Duodenal mucosa (tissue), 2 donors: Measurements from ENCODE around the gene HIPK3.
"Not testable (repeated sequence)": the region's sequence is repeated elsewhere in the genome, so short reads cannot be mapped to it uniquely, and the experiment has no call there.

Source experiments
- H3K27ac ChIP-seq: one replicate; pipeline ENCODE4 v1.7.0; 2013; ENCODE audit warnings: low read depth, low read length
- H3K27me3 ChIP-seq, 2 donors: one replicate each; pipeline ENCODE4 v1.7.0; 2013; ENCODE audit warnings: low read length in 2 of 2, control low read depth in 1 of 2; ENCODE audit not compliant: insufficient read depth in 2 of 2, control insufficient read depth in 1 of 2
- H3K36me3 ChIP-seq, 2 donors: one replicate each; pipeline ENCODE4 v1.7.0; 2013; ENCODE audit warnings: low read length in 2 of 2, control low read depth in 1 of 2; ENCODE audit not compliant: insufficient read depth in 2 of 2, control insufficient read depth in 1 of 2
- H3K4me1 ChIP-seq, 2 donors: one replicate each; pipeline ENCODE4 v1.7.0; 2013; ENCODE audit warnings: low read length in 2 of 2, control low read depth in 1 of 2; ENCODE audit not compliant: insufficient read depth in 2 of 2, control insufficient read depth in 1 of 2
- H3K4me3 ChIP-seq, 2 donors: one replicate each; pipeline ENCODE4 v1.7.0; 2013; ENCODE audit warnings: low read length in 2 of 2, low read depth in 1 of 2
- H3K9ac ChIP-seq, 2 donors: one replicate each; pipeline ENCODE4 v1.7.0; 2013; ENCODE audit warnings: low read length in 2 of 2, low read depth in 1 of 2
- H3K9me3 ChIP-seq, 2 donors: one replicate each; pipeline ENCODE4 v1.7.0; 2013; ENCODE audit warnings: low read length in 2 of 2, control low read depth in 1 of 2; ENCODE audit not compliant: control insufficient read depth in 1 of 2

HIPK3 gene

GRCh38 chr11:33227578-33228261, 29.5 kb upstream of the HIPK3 start:
- Histone ChIP-seq H3K9me3 (no peaks in the 10 kb centered on the region), H3K36me3 (no peaks in the 10 kb centered on the region), H3K27me3 (no peaks in the 10 kb centered on the region), H3K4me1 (no peaks in the 10 kb centered on the region), H3K4me3 (no peak overlapping the region), H3K27ac (no peak overlapping the region), H3K9ac (no peak overlapping the region)

- Histone ChIP-seq H3K27ac (no peak overlapping the region), H3K36me3 (no peaks in the 10 kb centered on the region), H3K9me3 (no peaks in the 10 kb centered on the region)
These were observed 22.6 kb upstream of the HIPK3 start for GRCh38 chr11:33234397-33235190.

DNA sequence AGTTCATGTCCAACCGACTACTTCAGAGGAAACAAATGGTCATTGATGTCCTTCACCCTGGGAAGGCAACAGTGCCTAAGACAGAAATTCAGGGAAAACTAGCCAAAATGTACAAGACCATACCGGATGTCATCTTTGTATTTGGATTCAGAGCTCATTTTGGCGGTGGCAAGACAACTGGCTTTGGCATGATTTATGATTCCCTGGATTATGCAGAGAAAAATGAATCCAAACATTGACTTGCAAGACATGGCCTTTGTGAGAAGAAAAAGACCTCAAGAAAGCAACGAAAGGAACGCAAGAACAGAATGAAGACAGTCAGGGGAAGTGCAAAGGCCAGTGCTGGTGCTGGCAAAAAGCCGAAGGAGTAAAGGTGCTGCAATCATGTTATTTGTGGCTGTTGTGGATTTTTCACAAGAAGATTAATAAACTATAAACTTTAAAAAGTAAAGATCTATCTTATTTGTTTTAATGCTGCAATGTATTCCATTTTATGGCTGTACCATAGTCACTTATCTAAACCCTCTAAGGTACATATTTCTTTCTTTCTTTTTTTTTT, 20.1 kb upstream of the HIPK3 start:
- no peaks in the 10 kb centered on the region for H3K9me3 ChIP-seq
- no peak overlapping the region for H3K4me3 ChIP-seq
- no peak overlapping the region for H3K9ac ChIP-seq
- H3K27me3 ChIP-seq = no peaks in the 10 kb centered on the region
- H3K27ac ChIP-seq = no peak overlapping the region
- no peaks in the 10 kb centered on the region for H3K36me3 ChIP-seq
- H3K4me1 ChIP-seq = no peaks in the 10 kb centered on the region

More at GRCh38 chr11:33234397-33235190, 22.6 kb upstream of the HIPK3 start:
- Histone ChIP-seq H3K4me1 (no peaks in the 10 kb centered on the region), H3K9ac (no peak overlapping the region), H3K4me3 (no peak overlapping the region), H3K27me3 (no peaks in the 10 kb centered on the region)

DNA sequence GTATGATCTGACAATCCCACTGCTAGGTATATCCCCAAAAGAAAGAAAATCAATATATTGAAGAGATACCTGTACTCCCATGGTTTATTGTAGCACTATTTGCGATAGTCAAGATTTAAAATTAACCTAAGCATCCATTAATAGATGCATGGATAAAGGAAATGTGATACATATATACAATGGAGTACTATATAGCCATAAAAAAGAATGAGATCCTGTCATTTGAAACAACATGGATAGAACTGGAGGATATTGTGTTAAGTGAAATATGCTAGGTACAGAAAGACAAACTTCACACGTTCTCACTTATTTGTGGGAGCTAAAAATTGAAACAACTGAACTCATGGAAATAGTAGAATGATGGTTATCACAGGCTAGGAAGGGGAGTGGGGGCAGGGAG, 14.6 kb upstream of the HIPK3 start:
- H3K4me3 ChIP-seq = no peak overlapping the region
- no peaks in the 10 kb centered on the region for H3K4me1 ChIP-seq
- no peak overlapping the region for H3K9ac ChIP-seq
- H3K27me3 ChIP-seq = no peaks in the 10 kb centered on the region
- no peaks in the 10 kb centered on the region for H3K9me3 ChIP-seq
- no peaks in the 10 kb centered on the region for H3K36me3 ChIP-seq
- H3K27ac ChIP-seq = no peak overlapping the region

DNA sequence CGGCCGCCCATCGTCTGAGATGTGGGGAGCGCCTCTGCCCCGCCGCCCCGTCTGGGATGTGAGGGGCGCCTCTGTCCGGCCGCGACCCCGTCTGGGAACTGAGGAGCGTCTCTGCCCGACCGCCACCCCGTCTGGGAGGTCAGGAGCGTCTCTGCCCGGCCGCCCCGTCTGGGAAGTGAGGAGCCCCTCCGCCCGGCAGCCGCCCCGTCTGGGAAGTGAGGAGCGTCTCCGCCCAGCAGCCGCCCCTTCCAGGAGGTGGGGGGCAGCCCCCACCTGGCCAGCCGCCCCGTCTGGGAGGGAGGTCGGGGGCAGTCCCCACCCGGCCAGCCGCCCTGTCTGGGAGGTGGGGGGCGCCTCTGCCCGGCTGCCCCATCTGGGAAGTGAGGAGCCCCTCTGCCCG, 13.5 kb upstream of the HIPK3 start:
- H3K9ac ChIP-seq, H3K27ac ChIP-seq, H3K9me3 ChIP-seq, H3K36me3 ChIP-seq, H3K4me3 ChIP-seq, H3K27me3 ChIP-seq, H3K4me1 ChIP-seq: not testable (repeated sequence)

DNA sequence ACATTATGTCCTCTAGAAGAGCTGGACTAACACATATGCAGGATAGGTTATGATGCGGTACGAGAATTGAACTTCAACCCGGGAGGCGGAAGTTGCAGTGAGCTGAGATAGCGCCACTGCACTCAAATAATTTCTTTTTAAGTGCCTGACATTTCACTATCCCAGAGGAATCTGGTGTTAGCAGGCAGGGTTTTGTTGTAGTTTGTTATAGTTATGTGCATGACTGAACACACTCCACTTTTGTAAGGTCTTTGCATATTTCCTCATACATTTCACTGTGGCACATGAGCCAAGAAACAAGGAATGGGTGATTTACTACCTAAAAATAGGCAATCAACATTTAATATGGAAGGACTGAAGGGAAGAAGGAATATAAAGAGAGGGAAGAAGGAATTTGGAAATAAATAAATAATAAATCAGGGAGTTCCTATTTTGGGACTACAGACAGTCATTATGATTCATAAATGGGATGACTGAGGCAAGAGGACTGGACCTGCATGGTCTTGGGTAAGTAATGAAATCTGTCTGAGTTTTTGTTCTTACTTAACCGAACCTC, 8.7 kb upstream of the HIPK3 start:
- Histone ChIP-seq H3K9me3 (no peaks in the 10 kb centered on the region), H3K4me1 (peaks cover 3 to 4% of the 10 kb centered on the region in 2 donors), H3K9ac (no peak overlapping the region), H3K36me3 (no peaks in the 10 kb centered on the region), H3K4me3 (peak overlapping the region in 1 of 2 donors; percentile 16), H3K27ac (no peak overlapping the region), H3K27me3 (no peaks in the 10 kb centered on the region)

DNA sequence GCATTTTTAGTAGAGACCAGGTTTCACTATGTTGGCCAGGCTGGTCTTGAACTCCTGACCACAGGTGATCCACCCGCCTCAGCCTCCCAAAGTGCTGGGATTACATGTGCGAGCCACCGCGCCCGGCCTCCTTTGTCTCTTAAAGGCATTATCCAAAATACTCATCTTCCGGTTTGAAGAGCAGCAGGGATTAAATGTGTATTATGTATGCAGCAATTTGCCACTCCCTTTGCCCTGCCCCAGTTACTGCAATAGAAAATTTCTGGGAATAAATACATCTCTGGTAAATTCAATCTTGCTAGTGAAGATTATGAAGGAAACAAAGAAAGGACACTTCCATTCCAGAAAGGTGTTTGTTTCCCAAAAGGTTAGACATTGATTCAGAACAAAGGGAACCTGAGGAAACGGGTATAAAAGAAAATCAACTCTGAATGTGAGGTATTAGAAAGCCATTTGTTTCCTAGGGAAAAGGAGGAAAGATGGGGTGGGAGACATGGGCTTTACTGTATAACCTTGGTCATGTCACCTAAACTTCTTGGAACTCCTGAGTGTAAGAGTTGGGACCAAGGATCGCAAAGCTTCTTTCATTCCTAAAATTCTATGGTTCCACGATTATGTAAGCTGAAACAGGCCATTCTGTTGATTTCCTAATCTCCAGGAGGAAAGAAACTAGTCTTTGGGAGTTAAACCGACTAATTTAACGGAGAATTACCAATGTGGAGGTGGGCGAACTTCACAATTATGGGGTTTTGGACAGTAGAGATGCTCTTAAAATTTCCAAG, 959 bp upstream of the HIPK3 start:
- H3K27me3 ChIP-seq = no peaks in the 10 kb centered on the region
- peaks cover 11 to 21% of the 10 kb centered on the region in 2 donors for H3K4me1 ChIP-seq
- no peaks in the 10 kb centered on the region for H3K9me3 ChIP-seq
- peak overlapping the region; percentile 79 to 95 for H3K4me3 ChIP-seq
- H3K27ac ChIP-seq = peak overlapping the region; percentile 100
- H3K9ac ChIP-seq = peak overlapping the region; percentile 87 to 99
- no peaks in the 10 kb centered on the region for H3K36me3 ChIP-seq

DNA sequence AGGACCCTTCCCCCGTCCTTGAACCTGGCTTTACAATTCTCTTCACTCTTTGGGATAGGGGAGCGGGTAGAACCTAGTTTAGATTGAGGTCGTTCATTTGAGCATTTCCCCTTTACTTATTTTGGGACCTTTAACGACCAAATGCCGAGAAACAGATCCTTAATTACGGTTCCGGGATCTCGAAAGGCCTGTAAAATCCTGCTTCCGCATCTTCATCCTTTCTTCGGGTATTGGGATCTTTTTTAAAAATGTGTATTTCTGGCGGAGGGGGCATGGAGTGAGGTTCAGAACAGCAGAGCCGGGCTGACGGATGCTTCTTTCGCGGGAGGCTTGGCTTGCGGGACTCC, 395 bp upstream of the HIPK3 start:
- Histone ChIP-seq H3K27me3 (no peaks in the 10 kb centered on the region), H3K27ac (peak overlapping the region; percentile 100), H3K4me3 (peak overlapping the region; percentile 79 to 95), H3K9ac (peak overlapping the region; percentile 87 to 99), H3K36me3 (no peaks in the 10 kb centered on the region), H3K4me1 (peaks cover 11 to 21% of the 10 kb centered on the region in 2 donors), H3K9me3 (no peaks in the 10 kb centered on the region)

- peak overlapping the region; percentile 100 for H3K27ac ChIP-seq
- H3K4me1 ChIP-seq = peaks cover 21 to 27% of the 10 kb centered on the region in 2 donors
- peak overlapping the region; percentile 99 for H3K9ac ChIP-seq
- peak overlapping the region; percentile 95 for H3K4me3 ChIP-seq
- no peaks in the 10 kb centered on the region for H3K27me3 ChIP-seq
- no peaks in the 10 kb centered on the region for H3K9me3 ChIP-seq
- H3K36me3 ChIP-seq = no peaks in the 10 kb centered on the region
These were observed 883 bp downstream of the HIPK3 start for GRCh38 chr11:33257897-33258630.
